ENCODE data around the gene GALNT12.

- TF ChIP-seq CTCF (conservative IDR thresholded peaks at IDR 0.05) (no peak), EZH2 (IDR thresholded peaks at IDR 0.05; ENCODE audit: low read depth) (no peak)
These were observed 25.9 kb downstream of the GALNT12 start for GRCh38 chr9:98833090-98833956.

All from PC-9 (cell line).